ENCODE data around the gene TOM1L2.

- TF ChIP-seq, protein P1, sequence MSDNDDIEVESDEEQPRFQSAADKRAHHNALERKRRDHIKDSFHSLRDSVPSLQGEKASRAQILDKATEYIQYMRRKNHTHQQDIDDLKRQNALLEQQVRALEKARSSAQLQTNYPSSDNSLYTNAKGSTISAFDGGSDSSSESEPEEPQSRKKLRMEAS (IDR thresholded peaks at IDR 0.05): no peak
- no peak for TF ChIP-seq REST (IDR thresholded peaks at IDR 0.05; ENCODE audit: low read depth)
Observed at GRCh38 chr17:17919169-17920107, 52.8 kb downstream of the TOM1L2 start.

Data from Ishikawa (cell line).